Tibial artery (tissue), 4 donors: Measurements from ENCODE around the gene FBXO33.

ENCODE experiments used
- DNase-seq, 2 donors: peaks; one replicate each; pipeline ENCODE4 v3.0.0-alpha.2; 2019
- H3K27ac ChIP-seq, 2 donors: fragments of 200-600 bp; sonication (generic) in 1 of 2; 1 replicate in 1 of 2; 2 replicates in 1 of 2; pipeline ENCODE4 v1.5.1; 2018 to 2019; ENCODE audit warnings: mild to moderate bottlenecking in 1 of 2
- H3K27me3 ChIP-seq, 2 donors: fragments of 200-600 bp; sonication (generic) in 1 of 2; one replicate each; pipeline versions ENCODE4 v1.5.1 to v1.6.0; 2016 to 2019
- H3K36me3 ChIP-seq, 3 donors: fragments of 200-600 bp; sonication (generic) in 2 of 3; one replicate each; pipeline ENCODE4 v1.5.1; 2016 to 2019; ENCODE audit warnings: mild to moderate bottlenecking in 2 of 3
- H3K4me1 ChIP-seq, 4 donors: fragments of 200-600 bp; sonication (generic) in 2 of 4; 1 replicate in 3 of 4; 2 replicates in 1 of 4; pipeline ENCODE4 v1.5.1; 2016 to 2019
- H3K4me3 ChIP-seq, 2 donors: fragments of 200-600 bp; sonication (generic) in 1 of 2; 1 replicate in 1 of 2; 2 replicates in 1 of 2; pipeline ENCODE4 v1.5.1; 2018 to 2019; ENCODE audit warnings: mild to moderate bottlenecking in 2 of 2
- H3K9me3 ChIP-seq, 3 donors: fragments of 200-600 bp; sonication (generic) in 1 of 3; one replicate each; pipeline ENCODE4 v1.5.1; 2016 to 2019
- intact Hi-C: fragments of 100-400 bp; cut with DNase I; formaldehyde crosslinking; loops from one replicate; pipeline ENCODE4 v1.15.0; 2023; ENCODE audit warnings: low total_unique reads
- TF ChIP-seq, protein P1 (sequence below), 2 experiments: fragments of 200-600 bp in 1 of 2; fragments of 450-650 bp in 1 of 2; IDR thresholded peaks; one replicate each; pipeline ENCODE4 v1.5.1; 2017 to 2019; ENCODE audit warnings: antibody characterized with exemption in 2 of 2, mild to moderate bottlenecking in 1 of 2, moderate library complexity in 1 of 2

FBXO33 gene, protein sequence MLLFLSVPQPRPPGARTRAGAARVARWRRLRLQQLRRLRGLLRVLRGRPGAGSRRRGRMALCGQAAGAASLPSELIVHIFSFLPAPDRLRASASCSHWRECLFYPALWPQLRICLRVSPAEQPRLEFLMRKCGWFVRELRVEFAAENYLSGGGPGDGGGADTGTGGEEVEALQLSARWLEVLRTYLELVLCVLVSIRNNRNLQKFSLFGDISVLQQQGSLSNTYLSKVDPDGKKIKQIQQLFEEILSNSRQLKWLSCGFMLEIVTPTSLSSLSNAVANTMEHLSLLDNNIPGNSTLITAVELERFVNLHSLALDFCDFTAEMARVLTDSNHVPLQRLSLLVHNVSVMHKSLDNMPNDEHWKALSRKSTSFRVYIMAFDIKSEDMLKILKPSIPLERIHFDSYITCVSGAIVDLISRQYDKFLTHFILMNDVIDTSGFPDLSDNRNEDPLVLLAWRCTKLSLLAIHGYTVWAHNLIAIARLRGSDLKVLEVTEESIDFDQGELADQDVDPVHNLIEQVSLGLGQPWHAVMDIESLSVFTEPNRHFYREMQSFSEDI

DNA sequence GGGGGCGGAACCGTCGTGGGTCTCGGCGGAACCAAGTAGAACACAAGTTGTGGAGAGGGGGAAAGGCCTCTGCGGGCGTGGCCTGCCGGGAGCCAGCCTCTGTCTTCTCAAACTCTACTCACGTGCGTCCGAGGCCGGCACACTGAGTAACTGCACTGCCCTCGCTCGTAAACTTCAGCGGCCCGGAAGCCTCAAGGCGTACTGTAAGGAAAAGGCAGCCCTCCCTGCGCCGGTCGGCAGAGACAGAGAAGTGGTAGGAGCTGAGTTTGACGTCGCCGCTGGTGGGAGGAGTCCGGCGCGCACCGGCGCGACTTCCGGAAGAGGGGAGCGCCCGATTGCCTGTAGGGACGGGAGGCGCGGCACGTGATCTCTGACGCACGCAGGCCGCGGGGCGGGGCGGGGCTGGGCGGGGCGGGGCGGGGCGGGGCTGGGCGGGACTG is at the start of gene FBXO33:
FBXO33 (minus strand) TSS at position 255 of the 440 bp plus-strand sequence. CDS start 271 bp downstream, outside the sequence.
- Histone ChIP-seq H3K9me3 (no peaks in the 10 kb centered on the region), H3K27ac (peak within 1 kb of the TSS; percentile 91 to 94), H3K4me1 (peaks cover 0 to 42% (median 19%) of the 10 kb centered on the region in 4 donors), H3K4me3 (peak within 1 kb of the TSS; percentile 71 to 79), H3K36me3 (no peaks in the 10 kb centered on the region), H3K27me3 (no peaks in the 10 kb centered on the region)
- TF ChIP-seq, protein P1, sequence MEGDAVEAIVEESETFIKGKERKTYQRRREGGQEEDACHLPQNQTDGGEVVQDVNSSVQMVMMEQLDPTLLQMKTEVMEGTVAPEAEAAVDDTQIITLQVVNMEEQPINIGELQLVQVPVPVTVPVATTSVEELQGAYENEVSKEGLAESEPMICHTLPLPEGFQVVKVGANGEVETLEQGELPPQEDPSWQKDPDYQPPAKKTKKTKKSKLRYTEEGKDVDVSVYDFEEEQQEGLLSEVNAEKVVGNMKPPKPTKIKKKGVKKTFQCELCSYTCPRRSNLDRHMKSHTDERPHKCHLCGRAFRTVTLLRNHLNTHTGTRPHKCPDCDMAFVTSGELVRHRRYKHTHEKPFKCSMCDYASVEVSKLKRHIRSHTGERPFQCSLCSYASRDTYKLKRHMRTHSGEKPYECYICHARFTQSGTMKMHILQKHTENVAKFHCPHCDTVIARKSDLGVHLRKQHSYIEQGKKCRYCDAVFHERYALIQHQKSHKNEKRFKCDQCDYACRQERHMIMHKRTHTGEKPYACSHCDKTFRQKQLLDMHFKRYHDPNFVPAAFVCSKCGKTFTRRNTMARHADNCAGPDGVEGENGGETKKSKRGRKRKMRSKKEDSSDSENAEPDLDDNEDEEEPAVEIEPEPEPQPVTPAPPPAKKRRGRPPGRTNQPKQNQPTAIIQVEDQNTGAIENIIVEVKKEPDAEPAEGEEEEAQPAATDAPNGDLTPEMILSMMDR (IDR thresholded peaks at IDR 0.05), result no peak
- intact Hi-C loops, result loop anchor here (5.0 kb wide), 3 partner anchors 165 to 330 kb away; partner anchors contain the start of genes SEC23A and TRAPPC6B
- DNase-seq, result peak; percentile 96 to 98

- peaks cover 0 to 4% (median 0%) of the 10 kb centered on the region in 3 donors for H3K9me3 ChIP-seq
- DNase-seq, result no peak
- peaks cover 0 to 5% (median 0%) of the 10 kb centered on the region in 3 donors for H3K36me3 ChIP-seq
- H3K4me1 ChIP-seq, result no peaks in the 10 kb centered on the region
- no peak overlapping the region for H3K27ac ChIP-seq
- TF ChIP-seq, protein P1 (IDR thresholded peaks at IDR 0.05), result no peak
- H3K4me3 ChIP-seq, result no peak overlapping the region
- intact Hi-C loops, result no loop called here
- H3K27me3 ChIP-seq, result no peaks in the 10 kb centered on the region
Observed at GRCh38 chr14:39474416-39474911, 42.2 kb upstream of the FBXO33 start.

DNA sequence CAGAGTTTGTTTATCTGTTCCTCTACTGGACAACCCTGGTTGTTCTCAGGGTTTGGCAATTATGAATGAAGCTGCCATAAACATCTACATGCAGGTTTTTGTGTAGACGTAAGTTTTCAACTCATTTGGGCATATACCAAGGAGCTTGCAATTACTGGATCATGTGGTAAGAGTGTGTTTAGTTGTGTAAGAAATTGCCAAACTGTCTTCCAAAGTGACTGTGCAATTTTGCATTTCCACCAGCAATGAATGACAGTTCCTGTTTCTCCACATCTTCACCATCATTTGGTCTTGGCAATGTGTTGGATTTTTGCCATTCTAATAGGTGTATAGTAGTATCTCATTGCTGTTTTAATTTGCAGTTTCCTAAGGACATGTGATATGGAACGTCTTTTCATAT is 39.8 kb upstream of the FBXO33 start:
- DNase-seq, result no peak
- Histone ChIP-seq H3K27ac (no peak overlapping the region), H3K36me3 (peaks cover 0 to 5% (median 0%) of the 10 kb centered on the region in 3 donors), H3K9me3 (peaks cover 0 to under 1% (median 0%) of the 10 kb centered on the region in 3 donors), H3K27me3 (no peaks in the 10 kb centered on the region), H3K4me3 (no peak overlapping the region), H3K4me1 (no peaks in the 10 kb centered on the region)
- TF ChIP-seq, protein P1 (IDR thresholded peaks at IDR 0.05), result no peak
- intact Hi-C loops, result no loop called here

- H3K4me3 ChIP-seq, result no peak overlapping the region
- H3K4me1 ChIP-seq, result no peaks in the 10 kb centered on the region
- intact Hi-C loops, result no loop called here
- no peaks in the 10 kb centered on the region for H3K9me3 ChIP-seq
- H3K27ac ChIP-seq, result no peak overlapping the region
- no peaks in the 10 kb centered on the region for H3K27me3 ChIP-seq
- DNase-seq, result no peak
- no peaks in the 10 kb centered on the region for H3K36me3 ChIP-seq
- TF ChIP-seq, protein P1 (IDR thresholded peaks at IDR 0.05), result no peak
Observed at GRCh38 chr14:39469094-39469710, 37.0 kb upstream of the FBXO33 start.

DNA sequence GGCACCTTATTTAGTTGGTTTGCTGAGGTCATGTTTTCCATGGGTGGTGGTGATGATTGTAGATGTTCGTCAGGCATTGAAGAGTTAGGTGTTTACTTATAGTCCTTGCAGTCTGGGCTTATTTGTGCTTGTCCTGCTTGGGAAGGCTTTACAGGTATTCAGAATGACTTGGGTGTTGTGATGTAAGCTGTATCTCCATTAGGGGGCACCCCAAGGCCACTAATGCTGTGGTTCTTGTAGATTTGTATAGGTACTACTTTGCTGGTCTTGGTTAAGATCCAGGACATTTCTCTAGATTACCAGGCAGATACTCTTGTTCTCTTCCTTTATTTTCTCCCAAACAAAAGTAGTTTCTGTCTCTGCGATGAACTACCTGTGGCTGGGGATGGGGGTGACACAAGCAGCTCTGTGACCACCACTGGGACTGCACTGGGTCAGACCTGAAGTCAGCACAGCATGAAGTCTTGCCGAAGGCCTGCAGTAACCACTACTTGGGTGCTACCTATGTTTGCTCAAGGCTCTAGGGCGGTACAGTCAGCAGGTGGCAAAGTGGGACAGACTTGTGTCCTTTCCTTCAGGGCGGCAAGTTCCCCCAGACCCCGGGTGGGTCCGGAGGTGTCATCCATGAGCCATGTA is 35.8 kb upstream of the FBXO33 start:
- intact Hi-C loops, result no loop called here
- no peak for DNase-seq
- TF ChIP-seq, protein P1 (IDR thresholded peaks at IDR 0.05), result no peak
- Histone ChIP-seq H3K4me1 (no peaks in the 10 kb centered on the region), H3K9me3 (no peaks in the 10 kb centered on the region), H3K4me3 (no peak overlapping the region), H3K27ac (no peak overlapping the region), H3K27me3 (no peaks in the 10 kb centered on the region), H3K36me3 (no peaks in the 10 kb centered on the region)
